H1 (cell line): ENCODE measurements around the gene NEGR1. TPM values are rescaled to one million over a fixed set of nuclear protein-coding genes. Genes with fewer than 3 reads are reported as not detected.

Source experiments
- CTCF ChIA-PET: fragments of 300-600 bp; sonication (Branson Sonifier 250); formaldehyde crosslinking; loops from one replicate; lab custom pipeline; 2021; ENCODE audit not compliant: partially characterized antibody; lab: Charles Lee
- POLR2A ChIA-PET: fragments of 300-600 bp; sonication (Branson Sonifier 250); formaldehyde crosslinking; loops from one replicate; lab custom pipeline; 2021; ENCODE audit warnings: inconsistent platforms; ENCODE audit not compliant: partially characterized antibody; lab: Charles Lee
- DNase-seq, 2 experiments: peaks; one replicate each; pipeline versions ENCODE4 v3.0.0 to v3.0.0-alpha.2; 2010 to 2022; ENCODE audit warnings: low spot score in 2 of 2, low read depth in 1 of 2, mixed read lengths in 1 of 2
- FAIRE-seq: peaks from 2 replicates; lab custom pipeline; 2011; peaks lifted over from hg19 to GRCh38; lab: Jason Lieb, UNC
- H2AFZ ChIP-seq: 2 replicates; pipeline ENCODE4 v1.8.1; 2012; ENCODE audit warnings: low read length, inconsistent platforms
- H2AK5ac ChIP-seq: 2 replicates; pipeline ENCODE4 v1.6.1; 2013; ENCODE audit warnings: low read depth, low read length
- H2BK120ac ChIP-seq: replicated peaks from 2 replicates; pipeline ENCODE3; 2013; ENCODE audit warnings: low read depth, low read length, inconsistent platforms
- H2BK12ac ChIP-seq: 2 replicates; pipeline ENCODE4 v1.6.1; 2013; ENCODE audit warnings: low read depth, low read length
- H2BK15ac ChIP-seq: 2 replicates; pipeline ENCODE4 v1.6.1; 2013; ENCODE audit warnings: low read length
- H2BK20ac ChIP-seq: 2 replicates; pipeline ENCODE4 v1.6.1; 2013; ENCODE audit warnings: low read length
- H2BK5ac ChIP-seq: 2 replicates; pipeline ENCODE4 v1.6.1; 2013; ENCODE audit warnings: low read depth, low read length
- H3K14ac ChIP-seq: 2 replicates; pipeline ENCODE4 v1.6.1; 2013; ENCODE audit warnings: inconsistent platforms; ENCODE audit not compliant: insufficient read length
- H3K18ac ChIP-seq: 2 replicates; pipeline ENCODE4 v1.6.1; 2013; ENCODE audit warnings: low read length; ENCODE audit errors: extremely low read depth
- H3K23ac ChIP-seq: 2 replicates; pipeline ENCODE4 v1.6.1; 2013; ENCODE audit warnings: inconsistent platforms; ENCODE audit not compliant: insufficient read length
- H3K23me2 ChIP-seq: 2 replicates; pipeline ENCODE4 v1.6.1; 2013; ENCODE audit warnings: low read depth, low read length
- H3K27ac ChIP-seq: 2 replicates; pipeline ENCODE4 v1.6.1; 2011; ENCODE audit warnings: low read depth, low read length, inconsistent platforms
- H3K27me3 ChIP-seq, 4 experiments: replicated peaks in 1 of 4; 1 replicate in 1 of 4; 2 replicates in 3 of 4; pipeline versions ENCODE4 v1.6.1 to v1.8.1; 2011 to 2013; ENCODE audit warnings: low read length in 3 of 4, mild to moderate bottlenecking in 3 of 4, inconsistent platforms in 2 of 4, mixed read lengths in 2 of 4, moderate library complexity in 1 of 4; ENCODE audit not compliant: control insufficient read depth in 3 of 4, insufficient read depth in 3 of 4; ENCODE audit errors: extremely low read depth in 1 of 4
- H3K36me3 ChIP-seq, 4 experiments: 2 replicates each; pipeline versions ENCODE4 v1.6.1 to v1.8.1; 2011 to 2013; ENCODE audit warnings: mild to moderate bottlenecking in 4 of 4, low read length in 3 of 4, moderate library complexity in 2 of 4, control low read depth in 1 of 4, inconsistent platforms in 1 of 4; ENCODE audit not compliant: insufficient read depth in 4 of 4, control insufficient read depth in 2 of 4
- H3K4ac ChIP-seq: replicated peaks from 2 replicates; pipeline ENCODE3; 2013; ENCODE audit warnings: low read length, low read depth, mixed read lengths, inconsistent platforms; ENCODE audit not compliant: insufficient read length
- H3K4me1 ChIP-seq, 4 experiments: replicated peaks in 1 of 4; 1 replicate in 1 of 4; 2 replicates in 3 of 4; pipeline versions ENCODE4 v1.6.1 to v1.8.1; 2011 to 2013; ENCODE audit warnings: low read length in 3 of 4, inconsistent platforms in 2 of 4, mixed read lengths in 1 of 4; ENCODE audit not compliant: insufficient read depth in 4 of 4, control insufficient read depth in 3 of 4
- H3K4me2 ChIP-seq, 2 experiments: 2 replicates each; pipeline versions ENCODE4 v1.6.1 to v1.8.1; 2011 to 2013; ENCODE audit warnings: low read depth in 2 of 2, low read length in 2 of 2, control low read depth in 1 of 2, inconsistent platforms in 1 of 2, mild to moderate bottlenecking in 1 of 2; ENCODE audit not compliant: insufficient read depth in 1 of 2
- H3K4me3 ChIP-seq, 4 experiments: fragments of 200-600, 300-600 bp in 1 of 4; sonication (generic), shearing (Covaris generic), sonication (Bioruptor Twin) in 1 of 4; 2 replicates each; pipeline versions ENCODE4 v1.5.1 to v1.8.1; 2011 to 2016; ENCODE audit warnings: low read length in 4 of 4, low read depth in 3 of 4, control low read depth in 2 of 4, inconsistent platforms in 2 of 4, mild to moderate bottlenecking in 2 of 4, mixed read lengths in 1 of 4, moderate library complexity in 1 of 4; ENCODE audit not compliant: insufficient read depth in 2 of 4; ENCODE audit errors: extremely low read depth in 1 of 4
- H3K56ac ChIP-seq: replicated peaks from 2 replicates; pipeline ENCODE3; 2013; ENCODE audit warnings: low read depth, mild to moderate bottlenecking, mixed read lengths, low read length, inconsistent platforms; ENCODE audit not compliant: insufficient read length
- H3K79me1 ChIP-seq: 2 replicates; pipeline ENCODE4 v1.6.1; 2013; ENCODE audit warnings: low read depth, low read length, control low read depth
- H3K79me2 ChIP-seq, 2 experiments: 2 replicates each; pipeline versions ENCODE4 v1.6.1 to v1.8.1; 2012 to 2013; ENCODE audit warnings: low read length in 2 of 2, mild to moderate bottlenecking in 2 of 2, inconsistent platforms in 1 of 2; ENCODE audit not compliant: insufficient read depth in 2 of 2, control insufficient read depth in 1 of 2
- H3K9ac ChIP-seq, 4 experiments: replicated peaks in 1 of 4; 1 replicate in 1 of 4; 2 replicates in 3 of 4; pipeline versions ENCODE4 v1.6.1 to v1.8.1; 2011 to 2013; ENCODE audit warnings: low read depth in 3 of 4, low read length in 3 of 4, control low read depth in 2 of 4, mild to moderate bottlenecking in 2 of 4, moderate library complexity in 2 of 4, inconsistent platforms in 1 of 4; ENCODE audit errors: extremely low read depth in 1 of 4
- H3K9me3 ChIP-seq, 2 experiments: 2 replicates each; pipeline versions ENCODE4 v1.6.1 to v1.8.1; 2012 to 2013; ENCODE audit warnings: mild to moderate bottlenecking in 2 of 2, moderate library complexity in 2 of 2, control low read depth in 1 of 2, inconsistent platforms in 1 of 2, low read depth in 1 of 2, low read length in 1 of 2, mixed read lengths in 1 of 2; ENCODE audit not compliant: insufficient read depth in 2 of 2
- H4K20me1 ChIP-seq, 2 experiments: replicated peaks in 1 of 2; 2 replicates each; pipeline versions ENCODE3 to v1.8.1; 2011 to 2013; ENCODE audit warnings: inconsistent platforms in 2 of 2, low read length in 2 of 2, mild to moderate bottlenecking in 1 of 2; ENCODE audit not compliant: insufficient read depth in 2 of 2, control insufficient read depth in 1 of 2
- H4K5ac ChIP-seq: 2 replicates; pipeline ENCODE4 v1.6.1; 2013; ENCODE audit warnings: low read length, low read depth, mixed read lengths, inconsistent platforms; ENCODE audit not compliant: insufficient read length
- H4K8ac ChIP-seq: 2 replicates; pipeline ENCODE4 v1.8.0; 2013; ENCODE audit warnings: mild to moderate bottlenecking, moderate library complexity, low read length, inconsistent platforms; ENCODE audit not compliant: insufficient read depth; ENCODE audit errors: extremely low read depth
- H4K91ac ChIP-seq: replicated peaks from 2 replicates; pipeline ENCODE3; 2013; ENCODE audit warnings: low read length, mixed read lengths, inconsistent platforms; ENCODE audit not compliant: insufficient read length
- ATF2 ChIP-seq: IDR thresholded peaks from 2 replicates; pipeline ENCODE4 v1.6.1; 2012; ENCODE audit warnings: low read length, inconsistent platforms
- CREB1 ChIP-seq: IDR thresholded peaks from 2 replicates; pipeline ENCODE4 v1.6.1; 2012; ENCODE audit warnings: inconsistent platforms
- CTBP2 ChIP-seq: IDR thresholded peaks from 2 replicates; pipeline ENCODE4 v1.7.0; 2011; ENCODE audit warnings: borderline replicate concordance, mild to moderate bottlenecking, moderate library complexity, mixed read lengths, low read length; ENCODE audit not compliant: insufficient read depth, insufficient read length
- E2F6 ChIP-seq: IDR thresholded peaks from 2 replicates; pipeline ENCODE4 v1.6.1; 2012; ENCODE audit warnings: inconsistent platforms
- HDAC2 ChIP-seq, 2 experiments: fragments of 300-600 bp in 1 of 2; sonication (generic) in 1 of 2; IDR thresholded peaks; 2 replicates each; pipeline ENCODE4 v1.6.1; 2011 to 2012; ENCODE audit warnings: low read depth in 2 of 2, low read length in 2 of 2, mild to moderate bottlenecking in 2 of 2, moderate library complexity in 2 of 2, borderline replicate concordance in 1 of 2, inconsistent platforms in 1 of 2
- KDM1A ChIP-seq: fragments of 200-600, 300-600 bp; sonication (generic); IDR thresholded peaks from 2 replicates; pipeline ENCODE4 v1.7.1; 2016; ENCODE audit warnings: mild to moderate bottlenecking, low read length, borderline replicate concordance
- RNF2 ChIP-seq: fragments of 200-900, 300-1000 bp; sonication (generic); IDR thresholded peaks from 2 replicates; pipeline ENCODE4 v1.7.1; 2016; ENCODE audit warnings: borderline replicate concordance, low read depth, mild to moderate bottlenecking, antibody characterized with exemption, low read length; ENCODE audit not compliant: poor library complexity, severe bottlenecking; ENCODE audit errors: missing control alignments
- SUZ12 ChIP-seq: fragments of 200-600 bp; sonication (generic); IDR thresholded peaks from 2 replicates; pipeline ENCODE4 v1.6.1; 2012; ENCODE audit warnings: mild to moderate bottlenecking, inconsistent platforms, low read length, moderate library complexity, mixed read lengths
- TCF12 ChIP-seq: IDR thresholded peaks from 2 replicates; pipeline ENCODE4 v1.6.1; 2011; ENCODE audit warnings: low read depth, mild to moderate bottlenecking, low read length
- WGBS, 2 experiments: shearing (Covaris generic) in 1 of 2; methylation state at CpG; one replicate each; pipeline versions ENCODE4 v1.1.6 to v1.1.7; 2013 to 2015; ENCODE audit warnings: low lambda C conversion rate in 2 of 2, mixed read lengths in 2 of 2, inconsistent platforms in 1 of 2, low coverage in 1 of 2, missing lambda C conversion rate in 1 of 2; ENCODE audit not compliant: insufficient replicate concordance in 2 of 2, insufficient coverage in 1 of 2, insufficient read length in 1 of 2; ENCODE audit errors: extremely low coverage in 1 of 2, missing lambda C conversion rate in 1 of 2; 5-methylcytosine and 5-hydroxymethylcytosine counted together
- polyA plus RNA-seq, 7 experiments: library from polyadenylated mRNA; depleted of rRNA in 3 of 7; stranded (reverse) in 5 of 7; unstranded in 2 of 7; fragments of >200 nt in 5 of 7; fragments of 200-250 nt in 2 of 7; gene quantifications; 1 replicate in 5 of 7; 2 replicates in 1 of 7; 4 replicates in 1 of 7; pipeline versions ENCODE4 v1.2.1 to v1.2.3, GENCODE V29; 2011 to 2013; ENCODE audit warnings: missing spikeins in 2 of 7, mixed read lengths in 2 of 7
- total RNA-seq: library from RNA; stranded (reverse); fragmentation: NEBNext Ultra II Directional; extraction: Animal tissue kit (Norgen Biotek cat#: 25700); gene quantifications from 2 replicates; pipeline ENCODE4 v1.2.1, GENCODE V29; 2021
- TF ChIP-seq, protein P1 (sequence below): IDR thresholded peaks from 2 replicates; pipeline ENCODE4 v1.6.1; 2011; ENCODE audit warnings: low read length, improper control_type of control experiment

NEGR1 gene
- total and polyA plus RNA-seq, 2 of the 8 experiments (the other 6 are each of a cell fraction or from before 2014, with no cell fraction given): 0.71 to 1.3 TPM

DNA sequence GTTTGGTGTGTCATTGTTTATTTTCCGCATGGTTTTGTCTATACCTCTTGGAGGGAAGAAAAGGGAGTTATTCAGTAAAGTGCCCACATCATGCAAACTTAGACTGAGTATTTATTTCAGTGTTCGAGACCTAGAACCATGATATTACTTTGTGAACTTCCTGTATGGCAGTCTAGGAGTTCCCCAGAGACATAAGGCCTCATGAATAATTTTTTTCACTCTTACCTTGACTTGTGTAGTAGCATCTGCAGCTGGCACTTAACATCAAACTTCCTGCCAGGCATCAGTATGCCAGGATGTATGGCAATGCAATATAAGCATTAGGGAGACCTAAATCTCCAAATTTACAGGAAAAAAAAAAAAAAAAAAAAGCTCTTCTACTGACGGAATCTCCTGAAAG is 287.7 kb downstream of the NEGR1 start:
- CTCF ChIA-PET: interaction anchor here (1.1 kb wide), 1 partner anchor 43 kb away, joined by 3 read pairs; no protein-coding TSS in a partner anchor
- H3K79me1 ChIP-seq: no peaks in the 10 kb centered on the region
- H2BK120ac ChIP-seq: no peak overlapping the region
- no peaks in the 10 kb centered on the region for H3K23me2 ChIP-seq
- no peak overlapping the region for H2BK15ac ChIP-seq
- no peak overlapping the region for H3K23ac ChIP-seq
- H2AFZ ChIP-seq: no peak overlapping the region
- no peak overlapping the region for H3K4ac ChIP-seq
- no peak overlapping the region for H3K14ac ChIP-seq
- H3K18ac ChIP-seq: no peak overlapping the region
- H4K91ac ChIP-seq: no peak overlapping the region
- no peaks in the 10 kb centered on the region for H3K79me2 ChIP-seq
- H3K4me2 ChIP-seq: no peak overlapping the region
- POLR2A ChIA-PET: no interaction called here
- no peak overlapping the region for H4K5ac ChIP-seq
- no peak overlapping the region for H2BK12ac ChIP-seq
- H3K36me3 ChIP-seq: no peaks in the 10 kb centered on the region
- no peak overlapping the region for H2BK5ac ChIP-seq
- no peak for FAIRE-seq
- H4K8ac ChIP-seq: no peak overlapping the region
- no peak overlapping the region for H3K56ac ChIP-seq
- H3K9ac ChIP-seq: no peak overlapping the region
- H3K27me3 ChIP-seq: no peaks in the 10 kb centered on the region
- no peak for DNase-seq
- no peak overlapping the region for H2BK20ac ChIP-seq
- no peaks in the 10 kb centered on the region for H3K9me3 ChIP-seq
- no peaks in the 10 kb centered on the region for H3K4me1 ChIP-seq
- no peak overlapping the region for H3K4me3 ChIP-seq
- no peaks in the 10 kb centered on the region for H4K20me1 ChIP-seq
- no peak overlapping the region for H3K27ac ChIP-seq
- WGBS, 2 experiments: 94% methylated on average over 3 of the region's 3 CpGs; no CpG with 5 or more reads in 1 of the 2 experiments
- H2AK5ac ChIP-seq: no peak overlapping the region
- TF ChIP-seq KDM1A: no peak
- no peak for TF ChIP-seq TCF12
- no peak for TF ChIP-seq E2F6
- TF ChIP-seq CREB1: no peak
- TF ChIP-seq HDAC2 (IDR thresholded peaks at IDR 0.05; ENCODE audit: borderline replicate concordance in 1 of 2, low read depth in 2 of 2, low read length in 2 of 2): no peak
- TF ChIP-seq, protein P1, sequence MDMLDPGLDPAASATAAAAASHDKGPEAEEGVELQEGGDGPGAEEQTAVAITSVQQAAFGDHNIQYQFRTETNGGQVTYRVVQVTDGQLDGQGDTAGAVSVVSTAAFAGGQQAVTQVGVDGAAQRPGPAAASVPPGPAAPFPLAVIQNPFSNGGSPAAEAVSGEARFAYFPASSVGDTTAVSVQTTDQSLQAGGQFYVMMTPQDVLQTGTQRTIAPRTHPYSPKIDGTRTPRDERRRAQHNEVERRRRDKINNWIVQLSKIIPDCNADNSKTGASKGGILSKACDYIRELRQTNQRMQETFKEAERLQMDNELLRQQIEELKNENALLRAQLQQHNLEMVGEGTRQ: no peak
- TF ChIP-seq ATF2: no peak
- TF ChIP-seq CTBP2: no peak
- TF ChIP-seq RNF2: no peak
- no peak for TF ChIP-seq SUZ12
